Keratinocyte (primary cell): ENCODE results near the gene PAX8. TPM values are rescaled to one million over a fixed set of nuclear protein-coding genes. Genes with fewer than 3 reads are reported as not detected.

Source experiments
- DNase-seq: peaks from one replicate; pipeline ENCODE4 v3.0.0-alpha.2; 2011; ENCODE audit warnings: low read depth, missing footprints, low spot score
- FAIRE-seq: peaks from 2 replicates; lab custom pipeline; 2011; peaks lifted over from hg19 to GRCh38; lab: Jason Lieb, UNC
- H2AFZ ChIP-seq: 2 replicates; pipeline ENCODE4 v1.6.0; 2012; ENCODE audit warnings: low read length, control low read depth, inconsistent platforms; ENCODE audit not compliant: control insufficient read depth
- H3K27ac ChIP-seq: 2 replicates; pipeline ENCODE4 v1.5.1; 2011; ENCODE audit warnings: low read length; ENCODE audit not compliant: control insufficient read depth, insufficient read depth
- H3K27me3 ChIP-seq: 3 replicates; pipeline ENCODE4 v1.6.0; 2011; ENCODE audit warnings: low read length; ENCODE audit not compliant: control insufficient read depth, insufficient read depth; ENCODE audit errors: extremely low read depth
- H3K36me3 ChIP-seq, 2 experiments: 2 replicates in 1 of 2; 3 replicates in 1 of 2; pipeline ENCODE4 v1.5.1; 2011; ENCODE audit warnings: low read length in 2 of 2, mild to moderate bottlenecking in 1 of 2; ENCODE audit not compliant: control insufficient read depth in 2 of 2, insufficient read depth in 2 of 2; ENCODE audit errors: extremely low read depth in 1 of 2
- H3K4me1 ChIP-seq: 3 replicates; pipeline ENCODE4 v1.5.1; 2011; ENCODE audit warnings: low read length; ENCODE audit not compliant: control insufficient read depth, insufficient read depth; ENCODE audit errors: extremely low read depth
- H3K4me2 ChIP-seq: 3 replicates; pipeline ENCODE4 v1.6.0; 2011; ENCODE audit warnings: low read depth, low read length; ENCODE audit not compliant: control insufficient read depth, insufficient read depth; ENCODE audit errors: extremely low read depth
- H3K4me3 ChIP-seq, 3 experiments: fragments of 200-600 bp in 1 of 3; sonication (generic) in 1 of 3; 2 replicates in 2 of 3; 3 replicates in 1 of 3; pipeline ENCODE4 v1.5.1; 2011 to 2016; ENCODE audit warnings: low read length in 3 of 3, mild to moderate bottlenecking in 3 of 3, control low read depth in 2 of 3, inconsistent platforms in 1 of 3, low read depth in 1 of 3, mixed read lengths in 1 of 3, mixed run types in 1 of 3, moderate library complexity in 1 of 3; ENCODE audit not compliant: control insufficient read depth in 2 of 3, insufficient read depth in 2 of 3; ENCODE audit errors: extremely low read depth in 1 of 3
- H3K79me2 ChIP-seq: 2 replicates; pipeline ENCODE4 v1.6.0; 2012; ENCODE audit warnings: low read length; ENCODE audit not compliant: control insufficient read depth, insufficient read depth
- H3K9ac ChIP-seq: 3 replicates; pipeline ENCODE4 v1.6.0; 2011; ENCODE audit warnings: low read length; ENCODE audit not compliant: control insufficient read depth, insufficient read depth; ENCODE audit errors: extremely low read depth
- H3K9me1 ChIP-seq: 3 replicates; pipeline ENCODE4 v1.6.0; 2011; ENCODE audit warnings: low read length; ENCODE audit not compliant: control insufficient read depth, insufficient read depth; ENCODE audit errors: extremely low read depth
- H3K9me3 ChIP-seq: 2 replicates; pipeline ENCODE4 v1.5.1; 2012; ENCODE audit warnings: low read depth, low read length; ENCODE audit not compliant: control insufficient read depth
- H4K20me1 ChIP-seq: 3 replicates; pipeline ENCODE4 v1.6.0; 2011; ENCODE audit warnings: low read length; ENCODE audit not compliant: control insufficient read depth, insufficient read depth; ENCODE audit errors: extremely low read depth
- CTCF ChIP-seq, 3 experiments: IDR thresholded peaks in 1 of 3; conservative IDR thresholded peaks in 1 of 3; optimal IDR thresholded peaks in 1 of 3; 2 replicates in 2 of 3; 3 replicates in 1 of 3; pipeline versions ENCODE3 to v1.5.1; 2011; ENCODE audit warnings: low read length in 3 of 3, mild to moderate bottlenecking in 3 of 3, moderate library complexity in 2 of 3, control low read depth in 1 of 3, inconsistent platforms in 1 of 3; ENCODE audit not compliant: insufficient read depth in 2 of 3; ENCODE audit errors: extremely low read depth in 1 of 3
- EZH2 ChIP-seq: IDR thresholded peaks from one replicate; pipeline ENCODE4 v1.6.1; 2012; ENCODE audit warnings: inconsistent platforms, mild to moderate bottlenecking, low read length, moderate library complexity
- dilution Hi-C: fragments of 300-500 bp; cut with MboI; formaldehyde crosslinking; loops from one replicate; pipeline ENCODE4 v1.7.0; 2020; ENCODE audit warnings: low sequenced_read_pairs; ENCODE audit not compliant: extremely low pct_ligation_motif_present
- polyA plus RNA-seq, 5 experiments: library from polyadenylated mRNA; depleted of rRNA in 3 of 5; stranded (reverse) in 3 of 5; stranded (forward) in 1 of 5; unstranded in 1 of 5; fragments of >200 nt; gene quantifications; 1 replicate in 1 of 5; 2 replicates in 3 of 5; 3 replicates in 1 of 5; pipeline versions ENCODE4 v1.2.1 to v1.2.3, GENCODE V29; 2011 to 2012; ENCODE audit warnings: missing spikeins in 2 of 5, low read depth in 1 of 5, low replicate concordance in 1 of 5

Gene PAX8
- polyA plus RNA-seq, 1 donor (not counting 4 experiments of a cell fraction or from before 2014, with no cell fraction given), result 3.4 TPM

GRCh38 chr2:113190871-113191270 is 87.8 kb downstream of the PAX8 start:
- Histone ChIP-seq H3K27ac (no peak overlapping the region), H3K9me1 (no peaks in the 10 kb centered on the region), H4K20me1 (no peaks in the 10 kb centered on the region), H3K4me2 (no peak overlapping the region), H3K79me2 (no peaks in the 10 kb centered on the region), H3K9me3 (no peaks in the 10 kb centered on the region), H2AFZ (no peak overlapping the region), H3K4me1 (peaks cover 11% of the 10 kb centered on the region), H3K4me3 (no peak overlapping the region), H3K9ac (no peak overlapping the region), H3K27me3 (no peaks in the 10 kb centered on the region), H3K36me3 (peaks cover 5 to 11% of the 10 kb centered on the region in 2 experiments)
- FAIRE-seq (no peak), DNase-seq (no peak)
- dilution Hi-C loops, result no loop called here
- TF ChIP-seq EZH2 (no peak), CTCF (optimal IDR thresholded peaks at IDR 0.05 in 1 of 3, IDR thresholded peaks at IDR 0.05 in 1 of 3, conservative IDR thresholded peaks at IDR 0.05 in 1 of 3; ENCODE audit: extremely low read depth in 1 of 3, insufficient read depth in 2 of 3, low read length in 3 of 3) (no peak)

- no peak overlapping the region for H3K27ac ChIP-seq
- no peak for DNase-seq
Measured at GRCh38 chr2:113187771-113188170, 91.0 kb downstream of the PAX8 start.

More at GRCh38 chr2:113187771-113188170, 91.0 kb downstream of the PAX8 start:
- Histone ChIP-seq H4K20me1 (no peaks in the 10 kb centered on the region), H3K36me3 (peaks cover 2 to 11% of the 10 kb centered on the region in 2 experiments), H3K9ac (no peak overlapping the region), H2AFZ (no peak overlapping the region), H3K4me2 (no peak overlapping the region), H3K9me1 (no peaks in the 10 kb centered on the region), H3K9me3 (no peaks in the 10 kb centered on the region), H3K79me2 (no peaks in the 10 kb centered on the region), H3K4me3 (no peak overlapping the region), H3K4me1 (no peaks in the 10 kb centered on the region), H3K27me3 (no peaks in the 10 kb centered on the region)
- no peak for FAIRE-seq
- dilution Hi-C loops, result no loop called here
- TF ChIP-seq EZH2 (no peak), CTCF (optimal IDR thresholded peaks at IDR 0.05 in 1 of 3, IDR thresholded peaks at IDR 0.05 in 1 of 3, conservative IDR thresholded peaks at IDR 0.05 in 1 of 3; ENCODE audit: extremely low read depth in 1 of 3, insufficient read depth in 2 of 3, low read length in 3 of 3) (no peak)
